GM21619 (cell line): ENCODE measurements around the gene LAMA5.
"Not testable (repeated sequence)": the region's sequence is repeated elsewhere in the genome, so short reads cannot be mapped to it uniquely, and the experiment has no call there.

ENCODE experiments used
- ATAC-seq: cut with Tn5 transposase; IDR thresholded peaks from one replicate; pipeline ENCODE4 v1.9.1; 2021; ENCODE audit not compliant: unreplicated experiment

The LAMA5 gene

DNA sequence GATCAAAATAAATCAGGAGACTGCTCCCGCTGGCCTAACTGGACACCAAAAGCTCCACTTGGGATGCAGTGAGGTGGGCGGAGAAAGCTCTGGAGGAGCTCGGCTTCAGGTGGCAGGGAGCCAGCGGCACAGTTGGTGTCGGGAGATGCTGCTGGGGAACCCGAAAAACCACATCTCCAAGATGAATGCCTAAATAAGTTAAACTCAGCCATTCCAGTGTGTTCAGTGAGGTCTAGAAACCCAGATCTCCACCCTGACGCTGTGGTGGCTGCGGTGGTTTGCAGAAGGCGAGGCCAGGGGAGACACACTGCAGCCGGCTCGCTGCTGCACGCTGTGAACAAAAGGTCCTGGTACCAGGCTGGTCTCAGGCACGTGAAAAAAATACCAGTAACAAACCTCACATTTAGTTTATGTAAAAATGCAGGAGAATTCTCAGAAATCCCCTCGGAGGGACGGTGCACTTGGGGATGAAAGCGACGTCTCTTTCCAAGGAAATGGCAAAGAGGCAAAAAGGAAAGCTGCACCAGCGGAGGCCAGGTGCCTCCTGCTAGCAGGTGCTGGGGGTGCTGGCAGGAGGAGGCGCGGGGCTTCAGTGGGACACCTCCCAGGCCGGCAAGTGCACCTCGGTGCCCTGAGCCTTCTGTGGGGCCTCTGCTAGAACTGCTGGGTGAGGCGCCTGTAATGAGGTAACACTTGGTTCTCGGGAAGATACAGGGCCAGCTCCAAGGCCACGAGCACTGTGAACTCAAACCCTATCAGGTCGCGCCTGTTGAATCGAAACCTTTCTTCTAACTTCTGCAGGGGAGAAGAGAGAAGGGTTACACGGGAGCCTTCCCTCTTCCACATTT is 23.4 kb upstream of the LAMA5 start:
- no peak for ATAC-seq

DNA sequence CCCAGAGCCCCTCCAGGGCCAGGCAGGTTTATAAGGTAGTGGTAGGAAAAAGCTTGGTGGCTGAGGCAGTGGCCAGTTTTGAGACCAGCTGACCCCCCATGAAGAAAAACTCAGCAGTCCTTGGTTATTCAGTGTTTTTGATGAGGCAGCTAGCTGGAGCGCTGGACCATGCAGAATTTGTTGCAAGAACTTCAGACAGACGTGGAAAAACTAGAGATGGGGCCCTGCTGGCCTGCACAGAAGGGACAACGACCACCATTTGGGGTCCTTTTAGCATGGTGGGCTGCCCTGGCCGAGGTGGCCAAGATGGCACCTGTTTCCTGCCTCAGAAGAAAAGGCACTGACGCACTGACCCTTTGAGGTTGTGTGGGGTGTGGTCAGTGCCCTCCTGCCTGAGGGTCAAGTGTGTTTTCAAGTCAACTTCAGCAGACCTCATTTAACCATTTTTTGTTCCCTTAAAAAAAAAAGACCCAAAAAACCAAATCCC is 22.5 kb upstream of the LAMA5 start:
- no peak for ATAC-seq

DNA sequence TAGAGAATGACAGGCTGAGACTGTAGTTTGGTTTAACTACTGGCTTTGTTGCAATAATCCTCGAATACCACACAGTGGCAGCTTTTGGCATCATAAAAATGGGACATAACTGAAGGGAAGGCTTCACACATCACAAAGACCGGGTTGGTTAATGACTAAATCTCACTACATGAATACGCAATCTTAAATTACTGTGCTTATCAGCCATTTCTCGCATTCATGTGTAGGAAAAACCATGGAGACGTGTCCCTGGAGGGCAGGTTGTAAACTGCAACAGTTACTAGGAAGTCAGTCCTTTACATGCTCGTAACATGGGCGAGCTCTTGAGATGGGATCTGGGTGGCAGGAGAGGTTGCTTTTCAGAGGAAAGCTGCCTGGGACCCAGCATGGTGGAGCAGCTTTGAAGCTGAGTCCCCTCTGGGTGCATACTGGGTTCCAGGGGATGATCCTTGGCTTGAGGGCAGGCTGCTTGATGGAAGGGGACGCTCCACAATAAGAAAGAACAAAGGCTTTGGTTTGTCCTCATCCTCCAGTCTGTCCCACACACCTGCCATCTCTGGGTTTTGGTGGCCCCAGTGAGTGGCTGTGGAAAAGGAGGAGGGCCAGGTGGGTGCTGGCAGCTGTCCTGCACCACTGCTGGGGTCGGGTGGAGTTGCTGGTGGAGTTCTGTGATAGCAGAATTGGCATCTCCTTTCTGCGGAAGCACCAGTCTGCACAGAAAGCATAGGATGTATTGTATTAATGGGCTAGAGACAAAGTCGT is 21.9 kb upstream of the LAMA5 start:
- ATAC-seq, result no peak

DNA sequence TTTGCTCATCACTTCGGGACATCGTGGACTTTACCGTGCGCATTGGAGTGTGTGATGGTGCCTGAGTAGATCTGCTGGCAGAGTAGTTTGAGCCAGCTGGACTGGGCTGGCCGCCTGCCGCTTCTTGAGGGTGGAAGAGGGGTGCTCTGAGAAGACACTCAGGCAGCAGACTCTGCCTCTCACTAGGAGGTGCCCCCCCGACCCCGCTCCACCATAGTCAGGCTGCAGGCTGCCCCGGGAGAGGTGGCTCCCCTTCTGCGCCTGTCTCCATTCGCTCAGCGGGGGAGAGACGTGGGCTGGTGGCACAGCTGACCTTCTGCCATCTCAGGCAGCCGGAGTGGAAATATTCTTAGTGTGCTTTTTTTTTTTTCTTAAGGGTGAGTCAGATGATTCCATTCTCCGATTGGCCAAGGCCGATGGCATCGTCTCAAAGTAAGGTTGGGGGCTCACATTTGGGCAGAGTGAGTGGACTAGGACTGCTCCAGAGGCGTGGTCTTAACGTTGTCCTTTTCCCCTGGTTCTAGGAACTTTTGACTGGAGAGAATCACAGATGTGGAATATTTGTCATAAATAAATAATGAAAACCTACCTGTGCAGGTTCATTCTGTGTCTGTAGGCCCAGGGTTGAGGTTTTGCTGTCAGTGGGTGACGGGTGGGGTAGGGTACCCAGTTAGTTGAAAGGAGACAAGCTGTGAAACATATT is 21.0 kb upstream of the LAMA5 start:
- no peak for ATAC-seq

DNA sequence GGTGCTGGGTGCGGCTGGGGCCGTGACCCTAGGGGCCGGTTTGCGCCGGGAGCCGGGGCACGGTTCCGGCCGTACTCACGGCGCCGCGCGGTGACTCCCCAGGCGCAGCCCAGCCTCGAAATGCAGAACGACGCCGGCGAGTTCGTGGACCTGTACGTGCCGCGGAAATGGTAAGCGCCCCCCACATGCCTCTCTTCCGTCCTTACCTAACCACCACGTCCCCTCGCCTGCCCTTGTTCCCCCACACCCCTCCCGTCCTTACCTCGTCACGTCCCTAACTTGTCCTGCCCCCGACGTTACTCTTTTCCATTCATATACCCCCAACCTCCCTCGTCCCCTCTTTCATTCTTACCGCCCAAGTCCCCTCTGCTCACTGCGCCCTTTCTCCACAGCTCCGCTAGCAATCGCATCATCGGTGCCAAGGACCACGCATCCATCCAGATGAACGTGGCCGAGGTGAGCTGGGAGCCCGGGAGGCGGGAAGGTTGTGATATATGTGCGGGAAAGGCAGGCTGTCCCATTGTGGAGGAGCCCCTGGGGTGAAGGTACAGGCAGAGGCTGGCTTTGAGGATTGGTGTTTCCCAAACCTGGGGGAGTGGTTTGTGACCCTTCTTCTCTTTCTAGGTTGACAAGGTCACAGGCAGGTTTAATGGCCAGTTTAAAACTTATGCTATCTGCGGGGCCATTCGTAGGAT is 20.3 kb upstream of the LAMA5 start:
- ATAC-seq, result no peak

DNA sequence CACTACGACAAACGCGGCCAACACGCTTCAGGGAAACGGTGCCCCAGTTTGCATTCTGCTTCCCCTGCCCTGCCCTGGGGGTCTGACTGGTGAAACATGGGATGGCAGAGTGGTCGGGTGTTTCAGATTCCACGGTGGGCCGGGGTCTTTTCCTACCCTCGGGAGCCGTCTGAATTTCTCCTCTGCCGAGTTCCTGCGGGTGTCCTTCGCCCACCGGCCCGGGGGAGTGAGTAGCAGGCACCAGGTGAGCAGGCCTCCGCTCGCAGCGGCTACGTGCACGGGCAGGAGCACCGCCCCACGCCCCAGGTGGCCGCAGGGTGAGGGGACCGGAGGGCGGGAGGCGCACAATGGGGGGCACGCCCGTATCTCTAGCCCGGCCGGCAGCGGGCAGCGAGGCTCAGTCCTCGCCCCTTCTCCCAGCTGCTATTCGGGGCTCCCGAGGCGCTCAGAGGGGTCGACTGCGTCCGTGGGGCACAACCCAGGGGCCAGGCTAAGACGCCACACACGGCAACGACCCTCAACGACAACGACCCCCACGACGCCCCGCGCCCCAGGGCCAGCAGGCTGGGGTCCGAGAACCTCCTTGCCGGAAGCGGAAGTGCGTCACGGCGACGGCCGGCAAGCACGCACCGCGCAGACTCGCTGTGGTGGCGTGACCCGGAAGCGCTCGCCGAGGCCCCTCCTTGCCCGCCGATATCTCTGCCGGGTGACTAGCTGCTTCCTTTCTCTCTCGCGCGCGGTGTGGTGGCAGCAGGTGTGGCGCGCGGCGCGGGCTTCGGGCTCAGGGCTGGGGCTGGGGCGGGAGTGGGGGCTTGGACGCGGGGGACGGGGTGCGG is 19.5 kb upstream of the LAMA5 start, which contains the start of gene RPS21:
RPS21 (plus strand) TSS at position 721 of the 836 bp plus-strand sequence. CDS start 236 bp downstream, outside the sequence.
- ATAC-seq, result peak; percentile 76

DNA sequence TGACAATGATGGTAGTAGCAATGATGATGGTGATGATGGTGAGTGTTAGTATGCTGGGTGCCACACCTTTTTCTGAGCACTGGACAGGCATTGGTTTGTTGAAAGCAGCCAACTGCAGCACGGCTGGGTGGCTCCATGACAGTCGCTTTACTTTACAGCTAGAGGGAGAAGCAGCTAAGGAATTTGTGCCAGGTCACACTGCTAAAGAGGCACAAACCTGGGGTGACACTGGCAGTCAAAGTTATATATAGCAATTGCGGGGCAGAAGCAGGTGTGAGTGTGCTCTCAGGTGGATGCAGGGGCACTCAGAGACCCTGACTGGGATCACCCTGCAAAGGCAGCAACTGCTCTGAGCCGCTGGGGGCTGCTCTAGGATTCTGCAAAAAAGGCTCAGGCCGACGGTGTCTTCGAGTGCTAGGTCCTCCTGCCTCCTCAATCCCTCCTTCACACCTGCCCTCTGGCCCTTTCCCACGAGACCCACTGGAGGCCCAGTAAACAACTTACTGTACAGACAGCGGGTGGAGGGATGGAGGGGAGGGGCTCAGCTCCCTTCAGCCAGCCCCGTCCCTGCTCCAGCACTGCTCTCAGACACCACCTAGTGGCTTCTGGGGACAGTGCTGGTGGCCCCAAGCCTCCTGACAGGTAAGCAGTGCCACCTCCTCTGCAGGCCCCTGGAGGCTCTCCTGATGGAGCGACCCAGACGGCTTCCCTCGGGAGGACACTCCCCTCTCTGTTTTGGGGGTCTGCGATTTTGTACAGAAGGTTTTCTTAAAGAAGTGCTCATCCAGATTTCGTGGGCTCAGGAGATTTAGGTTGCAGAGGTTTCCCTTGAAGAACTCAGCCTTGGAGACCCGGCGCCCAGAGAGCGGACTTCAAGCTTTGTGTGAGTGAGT is 15.4 kb upstream of the LAMA5 start:
- ATAC-seq, result peak; percentile 45

DNA sequence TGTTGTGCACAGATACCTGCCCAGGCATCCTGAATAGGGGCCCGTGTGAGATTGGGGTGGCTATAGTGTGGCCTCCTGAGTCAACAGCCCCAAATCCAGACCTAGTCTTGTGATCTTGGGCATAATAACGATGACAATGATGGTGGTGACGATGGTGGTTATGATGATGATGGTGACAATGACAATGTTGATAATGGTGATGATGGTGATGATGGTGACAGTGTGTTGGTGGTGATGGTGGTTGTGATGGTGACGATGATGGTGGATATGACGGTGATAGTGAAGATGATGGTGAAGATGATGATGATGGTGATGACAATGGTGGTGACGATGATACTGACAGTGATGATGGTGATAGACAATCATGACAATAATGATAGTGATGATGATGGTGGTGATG is 14.7 kb upstream of the LAMA5 start:
- no peak for ATAC-seq

DNA sequence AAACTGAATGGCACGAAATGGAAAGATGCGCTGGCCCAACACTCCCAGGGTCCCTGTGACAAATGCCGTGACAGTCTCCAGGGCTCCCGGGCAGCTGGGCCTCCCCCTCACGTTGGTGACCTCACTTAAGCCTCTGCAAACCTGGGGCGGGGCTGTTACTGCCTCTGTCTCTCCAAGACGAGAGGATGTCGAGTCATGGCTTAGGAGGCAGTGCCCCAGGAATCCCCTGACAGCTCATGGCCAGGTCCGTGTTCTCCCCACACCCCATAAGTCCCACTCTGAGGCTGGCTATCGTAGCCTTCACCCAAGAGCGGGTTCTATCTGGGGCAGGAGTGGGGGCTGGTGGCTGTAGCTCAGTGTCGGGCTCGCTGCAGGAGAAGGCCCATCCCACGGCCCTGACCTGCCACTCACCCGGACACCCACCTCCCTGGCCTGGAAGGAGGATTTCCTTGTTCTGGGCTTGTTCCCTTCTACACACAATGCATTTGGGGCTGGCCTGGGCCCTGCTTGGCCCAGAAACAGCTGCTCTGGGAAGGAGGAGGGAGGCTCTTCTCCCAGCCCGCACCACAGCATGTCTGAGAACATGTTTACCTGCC is 14.2 kb upstream of the LAMA5 start:
- ATAC-seq, result no peak

DNA sequence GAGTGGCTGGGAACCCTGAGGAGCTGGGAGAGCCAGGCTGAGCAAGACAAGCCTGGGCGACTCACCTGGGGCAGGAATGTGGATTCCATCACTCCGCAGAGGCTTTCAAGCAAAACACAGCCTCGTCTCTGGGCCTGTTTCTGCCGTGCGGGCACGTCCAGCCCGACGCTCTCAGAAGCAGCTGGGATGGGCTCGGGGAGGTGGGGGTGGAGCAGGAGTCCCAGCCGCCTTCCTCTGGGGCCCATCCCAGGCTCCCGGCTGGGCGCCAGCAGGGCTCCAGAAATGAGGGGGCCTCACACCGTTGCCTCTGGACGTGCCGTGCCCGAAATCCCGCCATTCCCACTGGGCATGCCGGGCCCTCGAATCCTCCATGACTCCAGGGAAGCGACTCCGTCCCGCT is 11.1 kb upstream of the LAMA5 start:
- ATAC-seq, result no peak

DNA sequence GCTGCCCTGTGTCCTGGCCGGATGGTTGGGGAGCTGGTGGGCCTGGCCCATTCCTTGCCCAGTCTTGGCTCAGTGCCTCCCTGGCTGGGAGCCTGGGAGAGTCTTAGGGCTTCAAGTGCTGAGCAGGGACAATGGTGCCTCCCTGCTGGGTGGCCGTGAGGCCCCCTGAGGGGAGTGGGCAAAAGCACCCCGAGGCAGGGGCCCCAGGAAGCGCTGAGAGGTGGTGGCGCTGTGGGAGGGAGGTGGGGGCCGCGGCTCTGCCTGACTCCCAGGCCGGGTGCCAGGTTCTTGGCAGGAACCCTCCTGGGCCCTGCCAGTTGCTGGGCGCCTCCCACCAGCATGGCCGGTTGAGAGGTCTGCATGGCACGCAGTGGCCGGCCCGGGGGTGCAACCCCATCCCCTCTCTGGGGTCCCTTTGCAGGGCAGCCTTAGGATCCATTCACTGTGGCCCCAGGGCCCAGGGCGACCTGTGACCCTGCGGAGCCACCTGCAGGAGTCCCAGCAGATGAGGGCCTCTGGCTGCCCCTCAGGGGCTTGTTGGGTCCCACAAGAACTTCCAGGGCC is 10.6 kb upstream of the LAMA5 start:
- ATAC-seq, result no peak

DNA sequence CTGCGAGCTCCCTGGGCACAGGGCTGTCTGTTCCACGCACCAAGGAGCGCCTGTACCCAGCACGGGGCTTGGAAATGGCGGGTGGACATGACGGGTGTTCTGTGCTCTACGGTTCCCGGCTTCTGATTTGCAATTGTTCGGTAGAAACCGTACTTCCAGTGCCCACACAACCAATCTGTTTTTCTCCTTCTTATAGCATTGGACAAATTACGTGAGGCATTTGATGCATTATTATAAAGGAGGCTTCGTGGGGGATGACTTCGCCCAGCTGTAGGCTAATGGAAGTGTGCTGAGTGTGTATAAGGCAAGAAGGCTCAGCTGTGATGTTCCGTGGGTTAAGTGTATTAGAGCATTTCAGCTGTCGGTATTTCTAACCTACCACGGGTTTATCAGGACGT is 10.0 kb upstream of the LAMA5 start:
- no peak for ATAC-seq

DNA sequence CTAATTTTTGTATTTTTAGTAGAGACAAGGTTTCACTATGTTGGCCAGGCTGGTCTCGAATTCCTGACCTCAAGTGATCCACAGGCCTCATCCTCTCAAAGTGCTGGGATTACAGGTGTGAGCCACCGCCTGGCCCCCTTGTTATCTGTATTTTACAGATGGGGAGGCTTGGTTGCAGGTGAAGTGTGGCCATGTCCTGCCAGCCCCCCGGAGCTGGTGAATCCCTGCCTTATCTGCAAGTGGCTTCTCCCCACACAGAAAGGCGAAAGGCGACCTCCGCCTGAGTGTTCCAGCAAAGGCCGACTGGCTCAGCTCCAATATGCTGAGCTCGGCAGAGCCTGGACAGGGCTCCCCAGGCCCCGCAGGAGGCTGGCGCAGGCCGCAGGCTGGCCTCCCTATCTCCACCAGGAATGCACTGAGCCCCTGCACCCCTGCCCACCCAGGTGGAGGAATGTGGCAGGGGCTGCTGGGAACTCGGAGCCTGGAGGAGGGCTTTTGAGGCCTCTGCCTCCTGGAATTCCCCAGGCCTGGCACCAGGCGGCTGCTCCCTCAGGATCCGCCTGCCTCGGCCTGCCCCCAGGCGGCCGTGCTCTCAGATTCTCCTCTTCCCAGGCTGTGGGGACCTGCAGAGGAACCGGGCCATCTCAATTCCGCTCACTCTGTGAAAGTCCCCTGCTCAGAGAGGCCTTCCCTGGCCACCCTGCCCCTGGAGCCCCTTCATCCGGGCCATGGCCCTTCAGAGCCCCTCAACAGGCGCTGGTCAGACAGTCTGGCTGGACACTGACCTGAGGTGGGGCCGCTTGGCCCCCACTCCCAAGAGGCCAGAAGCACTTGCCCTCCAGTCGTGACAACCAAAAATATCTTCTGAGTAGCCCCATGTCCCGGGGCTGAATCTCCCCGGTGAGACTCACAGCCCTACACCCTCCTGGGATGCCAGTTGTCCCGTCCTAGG is 9.3 kb upstream of the LAMA5 start:
- no peak for ATAC-seq

DNA sequence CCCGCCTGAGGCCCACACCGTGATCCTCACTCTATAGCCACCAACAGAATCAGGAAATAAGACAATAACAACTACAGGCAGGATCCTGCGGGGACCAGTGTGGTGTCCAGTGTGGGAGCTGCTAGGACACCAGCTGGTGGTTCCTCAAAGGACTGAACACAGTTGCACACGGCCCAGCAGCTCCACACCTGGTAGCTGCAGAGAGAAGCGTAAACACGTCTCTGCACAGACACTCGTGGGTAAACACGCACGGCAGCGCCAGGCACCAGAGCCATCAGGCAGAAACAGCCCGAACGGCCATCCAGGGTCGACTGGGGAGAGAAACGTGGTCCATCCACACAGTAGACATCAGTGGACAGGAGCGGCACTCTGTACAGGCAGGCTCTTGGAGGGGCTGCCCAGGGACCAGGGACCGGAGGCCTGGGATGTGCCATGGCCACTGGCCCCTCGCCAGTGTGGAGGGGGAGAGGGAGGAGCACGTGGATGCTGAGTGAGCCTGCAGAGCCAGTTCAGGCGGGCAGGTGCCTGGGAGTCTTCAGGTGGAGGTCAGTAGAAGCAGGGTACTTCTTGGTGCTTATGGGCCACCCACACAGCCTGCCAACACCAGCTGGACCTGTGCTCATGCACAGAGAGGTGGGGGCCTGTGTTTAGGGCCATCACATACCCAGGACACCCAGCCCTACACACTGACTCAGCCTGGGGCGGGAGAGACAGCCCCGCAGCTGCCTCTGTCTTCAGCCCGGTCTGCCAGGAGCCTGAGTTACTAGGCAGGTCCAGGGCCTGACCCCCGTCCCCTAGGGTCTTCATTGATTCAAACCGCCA is 7.4 kb upstream of the LAMA5 start:
- no peak for ATAC-seq

DNA sequence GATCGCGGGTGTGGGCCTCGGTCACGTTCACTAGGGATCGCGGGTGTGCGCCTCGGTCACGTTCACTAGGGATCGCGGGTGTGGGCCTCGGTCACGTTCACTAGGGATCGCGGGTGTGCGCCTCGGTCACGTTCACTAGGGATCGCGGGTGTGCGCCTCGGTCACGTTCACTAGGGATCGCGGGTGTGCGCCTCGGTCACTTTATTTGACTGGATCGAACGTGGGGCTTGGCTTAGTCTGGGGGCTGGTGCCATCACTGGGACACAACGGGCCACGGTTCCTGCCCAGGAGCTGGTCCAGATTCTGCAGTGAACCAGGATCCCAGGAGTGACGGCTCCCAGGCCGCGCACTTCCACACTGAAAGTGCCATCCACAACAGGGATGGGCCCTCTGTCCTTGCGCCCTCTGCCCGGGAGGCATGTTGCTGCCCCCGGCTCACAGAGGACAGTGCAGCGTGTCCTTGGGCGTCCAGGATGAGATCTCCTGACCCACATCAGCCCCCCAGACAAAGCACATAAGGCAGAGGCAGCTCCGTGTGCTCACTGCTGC is 6.6 kb upstream of the LAMA5 start:
- ATAC-seq, result not testable (repeated sequence)
